Measurements from ENCODE around the gene SORCS1.
"Not testable (repeated sequence)": the region's sequence is repeated elsewhere in the genome, so short reads cannot be mapped to it uniquely, and the experiment has no call there.

The SORCS1 gene

GRCh38 chr10:107051769-107052168 is 112.7 kb downstream of the SORCS1 start:
- no peak for DNase-seq (ENCODE audit: low spot score)

GRCh38 chr10:107043461-107043860 is 121.0 kb downstream of the SORCS1 start:
- DNase-seq (ENCODE audit: low spot score), result no peak

- DNase-seq (ENCODE audit: low spot score), result no peak
Measured at GRCh38 chr10:107037192-107038122, 127.0 kb downstream of the SORCS1 start.

GRCh38 chr10:107033799-107034422 is 130.6 kb downstream of the SORCS1 start:
- DNase-seq (ENCODE audit: low spot score), result no peak

- no peak for DNase-seq (ENCODE audit: low spot score)
Measured at GRCh38 chr10:107032700-107033401, 131.7 kb downstream of the SORCS1 start.

- DNase-seq (ENCODE audit: low spot score), result no peak
Measured at GRCh38 chr10:107031931-107032699, 132.4 kb downstream of the SORCS1 start.

- peak; percentile 10 for DNase-seq (ENCODE audit: low spot score)
Measured at GRCh38 chr10:107028236-107028635, 136.3 kb downstream of the SORCS1 start.

GRCh38 chr10:107025676-107026075 is 138.8 kb downstream of the SORCS1 start:
- no peak for DNase-seq (ENCODE audit: low spot score)

GRCh38 chr10:107024033-107024432 is 140.5 kb downstream of the SORCS1 start:
- not testable (repeated sequence) for DNase-seq (ENCODE audit: low spot score)

GRCh38 chr10:107022600-107023354 is 141.7 kb downstream of the SORCS1 start:
- no peak for DNase-seq (ENCODE audit: low spot score)

- DNase-seq (ENCODE audit: low spot score), result no peak
Measured at GRCh38 chr10:107019154-107019553, 145.4 kb downstream of the SORCS1 start.

- no peak for DNase-seq (ENCODE audit: low spot score)
Measured at GRCh38 chr10:107013258-107014006, 151.1 kb downstream of the SORCS1 start.

GRCh38 chr10:107011992-107012391 is 152.5 kb downstream of the SORCS1 start:
- no peak for DNase-seq (ENCODE audit: low spot score)

- no peak for DNase-seq (ENCODE audit: low spot score)
Measured at GRCh38 chr10:107011105-107011504, 153.4 kb downstream of the SORCS1 start.

- no peak for DNase-seq (ENCODE audit: low spot score)
Measured at GRCh38 chr10:107010531-107010930, 154.0 kb downstream of the SORCS1 start.

GRCh38 chr10:107004362-107004761 is 160.1 kb downstream of the SORCS1 start:
- no peak for DNase-seq (ENCODE audit: low spot score)

- DNase-seq (ENCODE audit: low spot score), result no peak
Measured at GRCh38 chr10:107002068-107002467, 162.4 kb downstream of the SORCS1 start.

- DNase-seq (ENCODE audit: low spot score), result no peak
Measured at GRCh38 chr10:106999118-106999707, 165.3 kb downstream of the SORCS1 start.

- peak; percentile 88 for DNase-seq (ENCODE audit: low spot score)
Measured at GRCh38 chr10:106997721-106998120, 166.8 kb downstream of the SORCS1 start.

GRCh38 chr10:106996510-106996909 is 168.0 kb downstream of the SORCS1 start:
- DNase-seq (ENCODE audit: low spot score), result no peak

Measured in pons (tissue), 1 donor.